Right lobe of liver (tissue), 6 donors: Measurements from ENCODE around the gene OTOA. TPM values are rescaled to one million over a fixed set of nuclear protein-coding genes. Genes with fewer than 3 reads are reported as not detected.

Experiments used
- ATAC-seq, 4 donors: fragments of 200-7000 bp; cut with Tn5 transposase; one replicate each; pipeline ENCODE4 v1.9.1; 2020; ENCODE audit warnings: mild to moderate bottlenecking in 4 of 4, moderate library complexity in 4 of 4
- DNase-seq, 3 donors: peaks; one replicate each; pipeline ENCODE4 v3.0.0-alpha.2; 2020
- H3K27ac ChIP-seq, 3 donors: fragments of 200-600 bp; one replicate each; pipeline ENCODE4 v1.8.0; 2022
- H3K27me3 ChIP-seq, 2 donors: fragments of 200-600 bp; one replicate each; pipeline ENCODE4 v1.8.0; 2022
- H3K36me3 ChIP-seq, 4 donors: fragments of 200-600 bp; sonication (generic) in 1 of 4; one replicate each; pipeline versions ENCODE4 v1.5.1 to v1.8.0; 2017 to 2022; ENCODE audit warnings: control low read depth in 1 of 4
- H3K4me1 ChIP-seq, 4 donors: fragments of 200-600 bp; sonication (generic) in 1 of 4; one replicate each; pipeline versions ENCODE4 v1.5.1 to v1.8.0; 2017 to 2022; ENCODE audit warnings: control low read depth in 1 of 4
- H3K4me3 ChIP-seq, 3 donors: fragments of 200-600 bp; one replicate each; pipeline ENCODE4 v1.8.0; 2022
- H3K9me3 ChIP-seq, 4 donors: fragments of 200-600 bp; sonication (generic) in 1 of 4; one replicate each; pipeline versions ENCODE4 v1.5.1 to v1.8.0; 2017 to 2022; ENCODE audit warnings: control low read depth in 1 of 4
- POLR2A ChIP-seq: fragments of 450-650 bp; IDR thresholded peaks from one replicate; pipeline ENCODE4 v1.6.1; 2017; ENCODE audit warnings: antibody characterized with exemption, mild to moderate bottlenecking
- WGBS: methylation state at CpG from one replicate; pipeline ENCODE4 v1.1.6; 2018; ENCODE audit warnings: low coverage, low lambda C conversion rate; ENCODE audit not compliant: insufficient coverage; ENCODE audit errors: missing lambda C conversion rate; 5-methylcytosine and 5-hydroxymethylcytosine counted together
- intact Hi-C, 2 donors: fragments of 100-400 bp; cut with DNase I; formaldehyde crosslinking; loops; one replicate each; pipeline versions ENCODE4 v1.11.2 to v1.14.1; 2022
- long read RNA-seq: library from polyadenylated mRNA; unstranded; transcript quantifications from one replicate; pipeline ENCODE4 v2.0.0, GENCODE V29; 2019
- total RNA-seq, 6 experiments: library from RNA; depleted of rRNA in 2 of 6; stranded (reverse); fragments of >200 nt in 2 of 6; fragmentation: NEBNext Ultra II Directional in 3 of 6; extraction: Animal tissue kit (Norgen Biotek cat#: 25700) in 3 of 6; gene quantifications; one replicate each; pipeline versions ENCODE4 v1.1.0 to v1.2.4, GENCODE V29; 2016 to 2023
- TF ChIP-seq, protein P1 (sequence below), 4 donors: fragments of 200-600 bp in 3 of 4; fragments of 450-650 bp in 1 of 4; IDR thresholded peaks; one replicate each; pipeline versions ENCODE4 v1.5.1 to v1.8.0; 2016 to 2022; ENCODE audit warnings: antibody characterized with exemption in 4 of 4, mild to moderate bottlenecking in 2 of 4
- donor health status: DM: no; HTN: yes; CAD: no.
- donor health status: DM: no; HTN: no; CAD: no.
- donor health status: DM: no; HTN: no; CAD: no.
- donor health status: DM: no; HTN: yes; CAD: no.
- donor health status: DM: no; HTN: yes; CAD: no.

OTOA gene
- total RNA-seq = under 1 TPM in 4 of 6 experiments, not detected in 2; 0.12 to 0.25 (median 0.17) TPM
- long read RNA-seq = 0 reads

DNA sequence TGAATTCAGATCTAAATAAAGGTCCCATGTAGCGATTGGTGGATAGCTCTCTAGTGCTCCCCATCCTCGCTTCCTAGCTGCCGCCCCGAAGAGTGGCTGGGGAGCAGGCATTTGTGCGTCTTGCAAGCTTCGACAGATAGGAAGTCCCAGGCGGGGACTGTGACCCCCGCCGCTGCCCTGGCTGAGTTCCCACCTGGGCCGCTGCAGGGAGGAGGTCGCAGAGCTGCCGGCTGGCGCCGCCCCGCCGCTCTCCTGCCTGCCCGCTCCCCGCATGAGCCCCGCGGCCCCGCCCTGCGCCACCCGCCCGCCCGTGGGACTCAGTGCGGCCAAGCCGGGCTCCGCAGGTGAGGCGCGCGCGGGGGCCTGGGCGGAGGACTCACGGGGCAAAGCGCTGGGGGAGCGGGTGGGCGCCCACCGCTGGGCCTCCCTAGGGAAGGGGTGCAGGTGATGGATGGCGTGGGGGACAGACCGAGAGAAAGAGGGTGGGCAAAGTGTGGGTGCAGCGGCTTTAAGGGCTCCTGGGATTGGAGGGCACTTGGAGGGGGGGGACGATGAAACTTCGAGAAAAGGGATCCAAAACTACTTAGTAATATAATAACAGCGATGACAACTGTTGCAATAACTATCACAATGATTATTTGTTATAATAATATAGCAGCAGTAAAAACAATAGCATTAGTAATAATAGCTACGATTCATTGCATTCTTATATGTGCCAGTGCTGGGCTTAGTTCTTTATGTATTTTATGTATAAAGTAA is at the start of gene OTOA:
OTOA (plus strand) TSS at position 80 of the 759 bp plus-strand sequence. CDS start 14,547 bp downstream, outside the sequence.
- Histone ChIP-seq H3K36me3 (no peaks in the 10 kb centered on the region), H3K4me1 (no peaks in the 10 kb centered on the region), H3K9me3 (no peaks in the 10 kb centered on the region), H3K27ac (no peak within 1 kb of the TSS), H3K4me3 (peak within 1 kb of the TSS in 1 of 3 donors; percentile 23), H3K27me3 (no peaks in the 10 kb centered on the region)
- intact Hi-C loops = no loop called here
- 25% methylated on average over 15 of the region's 45 CpGs for WGBS
- TF ChIP-seq, protein P1, sequence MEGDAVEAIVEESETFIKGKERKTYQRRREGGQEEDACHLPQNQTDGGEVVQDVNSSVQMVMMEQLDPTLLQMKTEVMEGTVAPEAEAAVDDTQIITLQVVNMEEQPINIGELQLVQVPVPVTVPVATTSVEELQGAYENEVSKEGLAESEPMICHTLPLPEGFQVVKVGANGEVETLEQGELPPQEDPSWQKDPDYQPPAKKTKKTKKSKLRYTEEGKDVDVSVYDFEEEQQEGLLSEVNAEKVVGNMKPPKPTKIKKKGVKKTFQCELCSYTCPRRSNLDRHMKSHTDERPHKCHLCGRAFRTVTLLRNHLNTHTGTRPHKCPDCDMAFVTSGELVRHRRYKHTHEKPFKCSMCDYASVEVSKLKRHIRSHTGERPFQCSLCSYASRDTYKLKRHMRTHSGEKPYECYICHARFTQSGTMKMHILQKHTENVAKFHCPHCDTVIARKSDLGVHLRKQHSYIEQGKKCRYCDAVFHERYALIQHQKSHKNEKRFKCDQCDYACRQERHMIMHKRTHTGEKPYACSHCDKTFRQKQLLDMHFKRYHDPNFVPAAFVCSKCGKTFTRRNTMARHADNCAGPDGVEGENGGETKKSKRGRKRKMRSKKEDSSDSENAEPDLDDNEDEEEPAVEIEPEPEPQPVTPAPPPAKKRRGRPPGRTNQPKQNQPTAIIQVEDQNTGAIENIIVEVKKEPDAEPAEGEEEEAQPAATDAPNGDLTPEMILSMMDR (IDR thresholded peaks at IDR 0.05) = no peak
- no peak for TF ChIP-seq POLR2A
- DNase-seq (peak in 1 of 3 donors; percentile 23), ATAC-seq (peak in 2 of 4 donors; percentile 28 to 43)

DNA sequence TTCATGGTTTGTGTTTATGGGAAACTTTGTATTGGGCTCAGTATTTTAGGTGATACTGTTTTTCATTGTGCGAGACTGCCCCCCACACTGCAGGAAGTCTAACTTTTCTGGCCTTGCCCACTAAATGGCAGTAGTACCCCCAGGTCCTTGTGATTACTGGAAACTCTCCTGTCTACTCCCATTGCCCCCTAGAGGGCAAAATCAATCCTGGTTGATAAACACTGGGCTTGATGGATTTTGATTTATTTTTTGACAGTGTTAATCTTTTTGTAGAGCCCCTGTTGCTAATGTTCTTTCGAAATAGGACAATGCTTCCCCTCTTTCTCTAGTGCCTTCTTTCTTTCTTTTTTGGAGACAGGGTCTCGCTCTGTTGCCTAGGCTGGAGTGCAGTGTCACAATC is 48.9 kb upstream of the OTOA start:
- no peaks in the 10 kb centered on the region for H3K9me3 ChIP-seq
- peaks cover 0 to 14% (median 5%) of the 10 kb centered on the region in 4 donors for H3K4me1 ChIP-seq
- no peak for TF ChIP-seq POLR2A
- TF ChIP-seq, protein P1 (IDR thresholded peaks at IDR 0.05) = no peak
- H3K27me3 ChIP-seq = no peaks in the 10 kb centered on the region
- no peaks in the 10 kb centered on the region for H3K36me3 ChIP-seq
- intact Hi-C loops = no loop called here
- ATAC-seq = no peak
- 100% methylated on average over 3 of the region's 3 CpGs for WGBS
- no peak overlapping the region for H3K4me3 ChIP-seq
- no peak for DNase-seq
- no peak overlapping the region for H3K27ac ChIP-seq

- Histone ChIP-seq H3K36me3 (no peaks in the 10 kb centered on the region), H3K27me3 (no peaks in the 10 kb centered on the region), H3K9me3 (no peaks in the 10 kb centered on the region), H3K4me1 (no peaks in the 10 kb centered on the region), H3K4me3 (no peak overlapping the region), H3K27ac (no peak overlapping the region)
- ATAC-seq (no peak), DNase-seq (no peak)
- TF ChIP-seq, protein P1 (IDR thresholded peaks at IDR 0.05) = no peak
- TF ChIP-seq POLR2A = no peak
- intact Hi-C loops = no loop called here
- 96% methylated on average over 3 of the region's 3 CpGs for WGBS
These were observed 46.2 kb upstream of the OTOA start for GRCh38 chr16:21617607-21618006.

DNA sequence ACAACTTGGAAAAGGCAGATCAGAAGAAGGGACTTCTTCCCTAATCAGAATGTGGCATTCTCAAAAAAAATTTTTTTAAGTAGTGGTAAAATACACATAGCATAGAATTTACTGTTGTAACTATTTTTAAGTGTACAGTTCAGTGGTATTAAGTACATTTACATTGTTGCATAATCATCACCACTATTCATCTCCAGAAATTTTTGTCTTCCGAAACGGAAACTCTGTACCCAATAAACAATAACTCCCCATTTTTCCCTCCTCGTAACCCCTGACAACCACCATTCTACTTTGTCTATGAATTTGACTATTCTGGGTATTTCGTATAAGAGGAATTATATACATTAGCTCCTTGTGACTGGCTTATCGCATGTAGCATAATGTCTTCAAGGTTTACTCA is 45.5 kb upstream of the OTOA start:
- no peaks in the 10 kb centered on the region for H3K27me3 ChIP-seq
- H3K27ac ChIP-seq = no peak overlapping the region
- TF ChIP-seq POLR2A = no peak
- TF ChIP-seq, protein P1 (IDR thresholded peaks at IDR 0.05) = no peak
- 97% methylated on average over 5 of the region's 5 CpGs for WGBS
- no peaks in the 10 kb centered on the region for H3K4me1 ChIP-seq
- intact Hi-C loops = no loop called here
- no peaks in the 10 kb centered on the region for H3K9me3 ChIP-seq
- no peak overlapping the region for H3K4me3 ChIP-seq
- no peaks in the 10 kb centered on the region for H3K36me3 ChIP-seq
- DNase-seq = no peak
- no peak for ATAC-seq
